Body of pancreas (tissue), 4 donors: ENCODE measurements around the gene PCDHGB7. TPM values are rescaled to one million over a fixed set of nuclear protein-coding genes. Genes with fewer than 3 reads are reported as not detected.

ENCODE experiments used
- ATAC-seq: fragments of 150-250 bp; one replicate; pipeline ENCODE4 v1.9.1; 2016
- DNase-seq, 4 donors: peaks; one replicate each; pipeline ENCODE4 v3.0.0-alpha.2; 2019
- H3K27ac ChIP-seq, 4 donors: fragments of 200-600 bp; sonication (generic); 1 replicate in 3 of 4; 2 replicates in 1 of 4; pipeline versions ENCODE4 v1.5.1 to v1.6.1; 2016 to 2019; ENCODE audit warnings: mild to moderate bottlenecking in 1 of 4, mixed read lengths in 1 of 4, moderate library complexity in 1 of 4
- H3K27me3 ChIP-seq, 2 donors: fragments of 200-600 bp; sonication (generic); one replicate each; pipeline ENCODE4 v1.6.0; 2016; ENCODE audit warnings: mild to moderate bottlenecking in 1 of 2
- H3K36me3 ChIP-seq, 2 donors: fragments of 200-600 bp; sonication (generic); replicated peaks in 1 of 2; 2 replicates each; pipeline ENCODE4 v1.5.1; 2016; ENCODE audit warnings: low read depth in 2 of 2; ENCODE audit not compliant: insufficient read depth in 1 of 2
- H3K4me1 ChIP-seq: fragments of 200-600 bp; sonication (generic); one replicate; pipeline ENCODE4 v1.6.0; 2016
- H3K4me3 ChIP-seq, 2 donors: fragments of 200-600 bp; sonication (generic); 1 replicate in 1 of 2; 2 replicates in 1 of 2; pipeline ENCODE4 v1.5.1; 2016 to 2019
- H3K9me3 ChIP-seq, 3 donors: fragments of 200-600 bp; sonication (generic); 1 replicate in 2 of 3; 2 replicates in 1 of 3; pipeline ENCODE4 v1.5.1; 2016
- CTCF ChIP-seq, 7 experiments: fragments of 450-650 bp in 4 of 7; fragments of 200-600 bp in 3 of 7; sonication (generic) in 3 of 7; IDR thresholded peaks; one replicate each; pipeline ENCODE4 v1.5.1; 2016 to 2019; ENCODE audit warnings: antibody characterized with exemption in 7 of 7
- POLR2A ChIP-seq, 3 donors: fragments of 450-650 bp; IDR thresholded peaks; one replicate each; pipeline ENCODE4 v1.6.1; 2016; ENCODE audit warnings: antibody characterized with exemption in 3 of 3, mild to moderate bottlenecking in 2 of 3
- WGBS, 2 donors: methylation state at CpG; one replicate each; pipeline ENCODE4 v1.1.5; 2017; 5-methylcytosine and 5-hydroxymethylcytosine counted together
- intact Hi-C: fragments of 100-400 bp; cut with DNase I; formaldehyde crosslinking; loops from one replicate; pipeline ENCODE4 v1.15.1; 2023
- total RNA-seq, 2 donors: library from RNA; depleted of rRNA; stranded (reverse); fragments of >200 nt; gene quantifications; one replicate each; pipeline ENCODE4 v1.1.0, GENCODE V29; 2016

Gene PCDHGB7
- total RNA-seq, 2 donors from 2014 or later, result 7.0 to 7.9 TPM

GRCh38 chr5:141434006-141434405 is 16.5 kb downstream of the PCDHGB7 start:
- intact Hi-C loops, result no loop called here
- TF ChIP-seq POLR2A (IDR thresholded peaks at IDR 0.05) (no peak), CTCF (IDR thresholded peaks at IDR 0.05) (no peak)

GRCh38 chr5:141437221-141437620 is 19.7 kb downstream of the PCDHGB7 start:
- no peaks in the 10 kb centered on the region for H3K36me3 ChIP-seq
- DNase-seq (no peak), ATAC-seq (no peak)
- H3K9me3 ChIP-seq, result peaks cover 0 to 67% (median 0%) of the 10 kb centered on the region in 3 donors
- intact Hi-C loops, result no loop called here
- H3K4me1 ChIP-seq, result no peaks in the 10 kb centered on the region
- H3K4me3 ChIP-seq, result no peak overlapping the region
- TF ChIP-seq POLR2A (IDR thresholded peaks at IDR 0.05) (no peak), CTCF (IDR thresholded peaks at IDR 0.05) (no peak)
- no peaks in the 10 kb centered on the region for H3K27me3 ChIP-seq
- H3K27ac ChIP-seq, result no peak overlapping the region
- WGBS, 2 donors, result 80 to 98% methylated on average over 2 of the region's 2 CpGs

More at GRCh38 chr5:141434006-141434405, 16.5 kb downstream of the PCDHGB7 start:
- ATAC-seq (no peak), DNase-seq (no peak)
- Histone ChIP-seq H3K4me1 (no peaks in the 10 kb centered on the region), H3K9me3 (peaks cover 0 to 58% (median 0%) of the 10 kb centered on the region in 3 donors), H3K36me3 (no peaks in the 10 kb centered on the region), H3K4me3 (no peak overlapping the region), H3K27me3 (no peaks in the 10 kb centered on the region), H3K27ac (no peak overlapping the region)
- 85 to 96% methylated on average over 2 of the region's 2 CpGs for WGBS, 2 donors

GRCh38 chr5:141439411-141440141 is 22.1 kb downstream of the PCDHGB7 start:
- H3K27me3 ChIP-seq, result no peaks in the 10 kb centered on the region
- WGBS, 2 donors, result 61% methylated on average over 10 of the region's 10 CpGs
- no peak for TF ChIP-seq CTCF (IDR thresholded peaks at IDR 0.05)
- intact Hi-C loops, result no loop called here
- ATAC-seq (no peak), DNase-seq (no peak)
- peaks cover 0 to 44% (median 0%) of the 10 kb centered on the region in 3 donors for H3K9me3 ChIP-seq
- H3K36me3 ChIP-seq, result no peaks in the 10 kb centered on the region
- H3K27ac ChIP-seq, result no peak overlapping the region
- H3K4me1 ChIP-seq, result no peaks in the 10 kb centered on the region
- no peak overlapping the region for H3K4me3 ChIP-seq

GRCh38 chr5:141440341-141440740 is 22.9 kb downstream of the PCDHGB7 start:
- H3K27ac ChIP-seq, result no peak overlapping the region
- peaks cover 0 to 44% (median 0%) of the 10 kb centered on the region in 3 donors for H3K9me3 ChIP-seq
- no peaks in the 10 kb centered on the region for H3K4me1 ChIP-seq
- intact Hi-C loops, result no loop called here
- no peaks in the 10 kb centered on the region for H3K36me3 ChIP-seq
- ATAC-seq (no peak), DNase-seq (no peak)
- no peak overlapping the region for H3K4me3 ChIP-seq
- TF ChIP-seq CTCF (IDR thresholded peaks at IDR 0.05) (no peak), POLR2A (IDR thresholded peaks at IDR 0.05) (no peak)
- no peaks in the 10 kb centered on the region for H3K27me3 ChIP-seq
- 91 to 92% methylated on average over 9 of the region's 9 CpGs for WGBS, 2 donors
